ENCODE data around the gene UROS. TPM values are rescaled to one million over a fixed set of nuclear protein-coding genes. Genes with fewer than 3 reads are reported as not detected.

The UROS gene
- total RNA-seq, 1 experiment from 2014 or later, result 78.8 TPM

- no peaks in the 10 kb centered on the region for H3K27me3 ChIP-seq
- H3K36me3 ChIP-seq, result peaks cover 70% of the 10 kb centered on the region
- no peaks in the 10 kb centered on the region for H3K9me3 ChIP-seq
- DNase-seq, result no peak
- no peak overlapping the region for H3K4me3 ChIP-seq
Measured at GRCh38 chr10:125757742-125758141, 65.3 kb downstream of the UROS start.

GRCh38 chr10:125756853-125757487, 66.1 kb downstream of the UROS start:
- Histone ChIP-seq H3K4me3 (no peak overlapping the region), H3K9me3 (no peaks in the 10 kb centered on the region), H3K27me3 (no peaks in the 10 kb centered on the region), H3K36me3 (peaks cover 74% of the 10 kb centered on the region)
- DNase-seq, result no peak

- Histone ChIP-seq H3K4me3 (no peak overlapping the region), H3K36me3 (peaks cover 74% of the 10 kb centered on the region), H3K27me3 (no peaks in the 10 kb centered on the region), H3K9me3 (no peaks in the 10 kb centered on the region)
- no peak for DNase-seq
Measured at GRCh38 chr10:125756196-125756595, 66.9 kb downstream of the UROS start.

- H3K9me3 ChIP-seq, result no peaks in the 10 kb centered on the region
- H3K36me3 ChIP-seq, result peaks cover 82% of the 10 kb centered on the region
- no peak overlapping the region for H3K4me3 ChIP-seq
- DNase-seq, result no peak
- H3K27me3 ChIP-seq, result no peaks in the 10 kb centered on the region
Measured at GRCh38 chr10:125747417-125747816, 75.6 kb downstream of the UROS start.

GRCh38 chr10:125744909-125745308, 78.1 kb downstream of the UROS start:
- Histone ChIP-seq H3K27me3 (no peaks in the 10 kb centered on the region), H3K36me3 (peaks cover 84% of the 10 kb centered on the region), H3K4me3 (no peak overlapping the region), H3K9me3 (no peaks in the 10 kb centered on the region)
- no peak for DNase-seq

GRCh38 chr10:125742465-125742864, 80.6 kb downstream of the UROS start:
- Histone ChIP-seq H3K9me3 (no peaks in the 10 kb centered on the region), H3K27me3 (no peaks in the 10 kb centered on the region), H3K36me3 (peaks cover 83% of the 10 kb centered on the region), H3K4me3 (no peak overlapping the region)
- no peak for DNase-seq

GRCh38 chr10:125739994-125740679, 82.9 kb downstream of the UROS start:
- Histone ChIP-seq H3K9me3 (no peaks in the 10 kb centered on the region), H3K4me3 (no peak overlapping the region), H3K36me3 (peaks cover 91% of the 10 kb centered on the region), H3K27me3 (no peaks in the 10 kb centered on the region)
- no peak for DNase-seq

Other genes starting within 250 kb of the UROS start
- not detected in 2 replicates for gene TEX36, start 140.1 kb downstream of the UROS start, total RNA-seq (2014; rRNA removed; shearing (Covaris generic); ENCODE audit: low replicate concordance)
- gene EDRF1, start 103.5 kb downstream of the UROS start, total RNA-seq (2014; rRNA removed; shearing (Covaris generic); ENCODE audit: low replicate concordance), result 13.6 and 16.7 TPM in 2 replicates
- gene MMP21, start 47.4 kb downstream of the UROS start, total RNA-seq (2014; rRNA removed; shearing (Covaris generic); ENCODE audit: low replicate concordance), result not detected in 2 replicates
- 89.8 and 184 TPM in 2 replicates for gene BCCIP, start 288 bp upstream of the UROS start, total RNA-seq (2014; rRNA removed; shearing (Covaris generic); ENCODE audit: low replicate concordance)
- 29.6 and 37.2 TPM in 2 replicates for gene DHX32, start 58.0 kb upstream of the UROS start, total RNA-seq (2014; rRNA removed; shearing (Covaris generic); ENCODE audit: low replicate concordance)
- not detected in 2 replicates for gene FANK1, start 73.3 kb upstream of the UROS start, total RNA-seq (2014; rRNA removed; shearing (Covaris generic); ENCODE audit: low replicate concordance)